KMS-11 (cell line): Measurements from ENCODE around the gene LILRA1.

ENCODE experiments used
- H2AFZ ChIP-seq: fragments of 200-600 bp; sonication (generic); 2 replicates; pipeline ENCODE4 v1.6.1; 2016; ENCODE audit warnings: antibody characterized with exemption, mixed run types, low read depth
- H3K27ac ChIP-seq: fragments of 200-600 bp; sonication (generic); 2 replicates; pipeline ENCODE4 v1.6.1; 2016; ENCODE audit warnings: mild to moderate bottlenecking, mixed run types
- H3K27me3 ChIP-seq: fragments of 200-600 bp; sonication (generic); 2 replicates; pipeline ENCODE4 v1.6.1; 2017; ENCODE audit warnings: mild to moderate bottlenecking, low read depth, mixed run types, moderate library complexity; ENCODE audit not compliant: insufficient read depth
- H3K36me3 ChIP-seq: fragments of 200-600 bp; sonication (generic); 2 replicates; pipeline ENCODE4 v1.6.1; 2017; ENCODE audit warnings: mild to moderate bottlenecking, mixed run types; ENCODE audit not compliant: insufficient read depth
- H3K4me1 ChIP-seq: fragments of 200-600 bp; sonication (generic); 2 replicates; pipeline ENCODE4 v1.6.1; 2016; ENCODE audit warnings: mild to moderate bottlenecking, low read depth, mixed run types; ENCODE audit not compliant: poor library complexity, severe bottlenecking
- H3K4me2 ChIP-seq: fragments of 200-600 bp; sonication (generic); 2 replicates; pipeline ENCODE4 v1.7.0; 2016; ENCODE audit warnings: mild to moderate bottlenecking, mixed run types
- H3K4me3 ChIP-seq: fragments of 200-600 bp; sonication (generic); IDR thresholded peaks from 2 replicates; pipeline ENCODE4 v1.6.1; 2017; ENCODE audit warnings: low read depth, low read length, mixed read lengths; ENCODE audit not compliant: insufficient read depth
- H3K79me2 ChIP-seq: fragments of 200-600 bp; sonication (generic); 2 replicates; pipeline ENCODE4 v1.6.1; 2016; ENCODE audit warnings: low read depth, mixed run types; ENCODE audit not compliant: insufficient read depth
- H3K9ac ChIP-seq: fragments of 200-600 bp; sonication (generic); 2 replicates; pipeline ENCODE4 v1.6.1; 2016; ENCODE audit warnings: mild to moderate bottlenecking, mixed run types
- H4K20me1 ChIP-seq: fragments of 200-600 bp; sonication (generic); 2 replicates; pipeline ENCODE4 v1.6.1; 2016; ENCODE audit warnings: mild to moderate bottlenecking, mixed run types; ENCODE audit not compliant: insufficient read depth
- TF ChIP-seq, protein P1 (sequence below): fragments of 200-600 bp; sonication (generic); conservative IDR thresholded peaks from 2 replicates; pipeline ENCODE4 v1.6.1; 2017; ENCODE audit warnings: low read depth, mild to moderate bottlenecking, antibody characterized with exemption, low read length, moderate library complexity, mixed read lengths

The LILRA1 gene

DNA sequence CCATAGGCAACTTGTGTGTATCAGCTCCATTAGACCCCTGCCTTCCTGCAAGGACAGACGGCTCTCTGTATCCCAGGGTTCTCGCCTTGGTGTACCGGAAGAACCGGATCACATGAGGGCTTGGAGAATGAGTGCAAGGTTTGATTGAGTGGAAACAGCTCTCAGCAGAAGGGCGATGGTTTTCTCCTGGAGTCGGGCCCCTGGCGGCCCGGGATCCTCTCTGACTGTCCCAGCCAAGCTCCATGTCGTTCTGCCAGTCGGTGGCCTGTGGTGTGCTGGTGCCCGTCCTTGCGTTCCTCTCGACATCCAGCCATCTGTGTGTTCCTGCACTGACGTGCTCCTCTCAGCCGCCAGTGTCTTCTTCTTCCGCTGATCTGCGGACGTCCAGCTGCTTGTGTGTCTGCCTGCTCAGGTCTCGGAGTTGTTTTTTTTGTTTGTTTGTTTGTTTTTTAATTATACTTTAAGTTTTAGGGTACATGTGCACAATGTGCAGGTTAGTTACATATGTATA, 53.0 kb downstream of the LILRA1 start:
- H3K9ac ChIP-seq: no peak overlapping the region
- H3K4me1 ChIP-seq: no peaks in the 10 kb centered on the region
- H2AFZ ChIP-seq: no peak overlapping the region
- H3K27ac ChIP-seq: no peak overlapping the region
- TF ChIP-seq, protein P1, sequence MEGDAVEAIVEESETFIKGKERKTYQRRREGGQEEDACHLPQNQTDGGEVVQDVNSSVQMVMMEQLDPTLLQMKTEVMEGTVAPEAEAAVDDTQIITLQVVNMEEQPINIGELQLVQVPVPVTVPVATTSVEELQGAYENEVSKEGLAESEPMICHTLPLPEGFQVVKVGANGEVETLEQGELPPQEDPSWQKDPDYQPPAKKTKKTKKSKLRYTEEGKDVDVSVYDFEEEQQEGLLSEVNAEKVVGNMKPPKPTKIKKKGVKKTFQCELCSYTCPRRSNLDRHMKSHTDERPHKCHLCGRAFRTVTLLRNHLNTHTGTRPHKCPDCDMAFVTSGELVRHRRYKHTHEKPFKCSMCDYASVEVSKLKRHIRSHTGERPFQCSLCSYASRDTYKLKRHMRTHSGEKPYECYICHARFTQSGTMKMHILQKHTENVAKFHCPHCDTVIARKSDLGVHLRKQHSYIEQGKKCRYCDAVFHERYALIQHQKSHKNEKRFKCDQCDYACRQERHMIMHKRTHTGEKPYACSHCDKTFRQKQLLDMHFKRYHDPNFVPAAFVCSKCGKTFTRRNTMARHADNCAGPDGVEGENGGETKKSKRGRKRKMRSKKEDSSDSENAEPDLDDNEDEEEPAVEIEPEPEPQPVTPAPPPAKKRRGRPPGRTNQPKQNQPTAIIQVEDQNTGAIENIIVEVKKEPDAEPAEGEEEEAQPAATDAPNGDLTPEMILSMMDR: no peak
- no peaks in the 10 kb centered on the region for H4K20me1 ChIP-seq
- no peaks in the 10 kb centered on the region for H3K79me2 ChIP-seq
- no peak overlapping the region for H3K4me2 ChIP-seq
- no peak overlapping the region for H3K4me3 ChIP-seq
- H3K36me3 ChIP-seq: no peaks in the 10 kb centered on the region
- H3K27me3 ChIP-seq: peaks cover 22% of the 10 kb centered on the region; the same call in 1 of the 2 replicates

DNA sequence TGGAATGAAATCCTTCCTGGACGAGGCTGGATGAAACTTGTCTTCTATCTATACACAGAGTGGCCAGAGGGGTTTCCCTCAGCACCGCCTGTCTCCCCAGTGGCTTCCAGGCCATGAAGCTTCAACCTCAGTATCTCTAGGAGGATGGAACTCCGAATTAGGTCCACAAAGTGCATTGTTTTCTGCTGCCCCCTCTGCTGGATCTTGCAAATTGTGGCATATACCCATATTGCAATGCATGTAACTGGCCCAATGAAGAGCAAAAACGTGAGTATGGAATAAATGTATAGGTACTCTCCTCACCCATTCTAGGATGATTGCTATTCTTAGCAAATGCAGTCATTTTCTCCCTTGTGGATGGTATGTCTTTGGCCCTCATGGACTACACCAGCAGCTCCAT, 54.7 kb downstream of the LILRA1 start:
- Histone ChIP-seq H3K4me1 (no peaks in the 10 kb centered on the region), H3K9ac (no peak overlapping the region), H3K4me3 (no peak overlapping the region), H3K4me2 (no peak overlapping the region), H3K36me3 (no peaks in the 10 kb centered on the region), H3K79me2 (no peaks in the 10 kb centered on the region), H2AFZ (no peak overlapping the region), H3K27me3 (peaks cover 14% of the 10 kb centered on the region; the same call in 1 of the 2 replicates), H3K27ac (no peak overlapping the region), H4K20me1 (no peaks in the 10 kb centered on the region)
- TF ChIP-seq, protein P1: no peak

DNA sequence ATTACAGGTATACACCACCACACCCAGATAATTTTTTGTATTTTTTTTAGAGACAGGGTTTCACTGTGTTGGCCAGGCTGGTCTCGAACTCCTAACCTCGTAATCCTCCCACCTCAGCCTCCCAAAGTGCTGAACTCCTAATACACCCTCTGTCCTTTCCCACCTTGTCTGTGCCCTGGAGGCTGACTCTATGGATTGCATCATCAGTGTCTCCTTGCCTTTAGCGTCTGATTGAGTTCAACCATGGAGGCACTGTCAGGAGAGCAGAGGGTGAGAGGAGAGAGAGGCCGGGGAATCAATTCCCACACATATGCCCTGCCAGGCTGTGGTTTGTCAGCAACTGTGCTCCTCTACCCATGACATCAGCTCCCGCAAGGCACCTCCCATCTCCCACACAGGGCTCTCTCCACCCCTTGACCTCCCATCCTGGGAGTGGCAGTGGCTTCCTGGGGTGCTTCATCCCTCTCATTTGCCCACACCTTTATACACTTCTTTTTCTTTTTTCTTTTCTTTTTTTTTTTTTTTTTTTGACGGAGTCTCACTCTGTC, 56.8 kb downstream of the LILRA1 start:
- TF ChIP-seq, protein P1: no peak
- Histone ChIP-seq H3K36me3 (no peaks in the 10 kb centered on the region), H3K27ac (no peak overlapping the region), H3K9ac (no peak overlapping the region), H3K27me3 (peaks cover 17% of the 10 kb centered on the region; the same call in 1 of the 2 replicates), H3K4me1 (no peaks in the 10 kb centered on the region), H4K20me1 (no peaks in the 10 kb centered on the region), H3K4me3 (no peak overlapping the region), H3K4me2 (no peak overlapping the region), H3K79me2 (no peaks in the 10 kb centered on the region), H2AFZ (no peak overlapping the region)
